Endothelial cell of umbilical vein (primary cell): Measurements from ENCODE around the gene WDR41. TPM values are rescaled to one million over a fixed set of nuclear protein-coding genes. Genes with fewer than 3 reads are reported as not detected.

ENCODE experiments used
- BruUV-seq: library from RNA; stranded (reverse); fragments of 400-500 nt; replicated peaks from 2 replicates; lab custom pipeline; 2021; lab: Mats Ljungman, UMichigan
- CTCF ChIA-PET: fragments of 300-600, 350-600 bp; sonication (Branson Sonifier 250); formaldehyde crosslinking; loops from one replicate; lab custom pipeline; 2021; ENCODE audit warnings: antibody characterized with exemption, inconsistent platforms; lab: Charles Lee
- POLR2A ChIA-PET: fragments of 300-600, 350-600 bp; sonication (Branson Sonifier 250); formaldehyde crosslinking; loops from one replicate; lab custom pipeline; 2021; ENCODE audit warnings: antibody characterized with exemption, inconsistent platforms; lab: Charles Lee
- DNase-seq: peaks from one replicate; pipeline ENCODE4 v3.0.0-alpha.2; 2011; ENCODE audit warnings: low read depth, low spot score
- FAIRE-seq: peaks from 2 replicates; lab custom pipeline; 2011; peaks lifted over from hg19 to GRCh38; lab: Jason Lieb, UNC
- H2AFZ ChIP-seq: 2 replicates; pipeline ENCODE4 v1.6.0; 2012; ENCODE audit warnings: low read depth, low read length, control low read depth, inconsistent platforms
- H3K27ac ChIP-seq: 2 replicates; pipeline ENCODE4 v1.5.1; 2011; ENCODE audit warnings: low read depth, mild to moderate bottlenecking, control low read depth, low read length, moderate library complexity; ENCODE audit not compliant: insufficient read depth
- H3K27me3 ChIP-seq, 2 experiments: 2 replicates each; pipeline versions ENCODE4 v1.6.0 to v1.6.1; 2011; ENCODE audit warnings: low read length in 2 of 2, mixed read lengths in 1 of 2; ENCODE audit not compliant: control insufficient read depth in 2 of 2, insufficient read depth in 2 of 2
- H3K36me3 ChIP-seq, 2 experiments: 2 replicates in 1 of 2; 3 replicates in 1 of 2; pipeline ENCODE4 v1.5.1; 2011; ENCODE audit warnings: low read length in 2 of 2, mild to moderate bottlenecking in 1 of 2, moderate library complexity in 1 of 2; ENCODE audit not compliant: control insufficient read depth in 2 of 2, insufficient read depth in 2 of 2; ENCODE audit errors: extremely low read depth in 1 of 2
- H3K4me1 ChIP-seq: 3 replicates; pipeline ENCODE4 v1.5.1; 2011; ENCODE audit warnings: mild to moderate bottlenecking, low read length; ENCODE audit not compliant: control insufficient read depth, insufficient read depth; ENCODE audit errors: extremely low read depth
- H3K4me2 ChIP-seq: 2 replicates; pipeline ENCODE4 v1.6.1; 2011; ENCODE audit warnings: low read length, control low read depth, mixed read lengths; ENCODE audit not compliant: insufficient read depth
- H3K4me3 ChIP-seq, 3 experiments: fragments of 200-600 bp in 1 of 3; sonication (generic), shearing (Covaris generic) in 1 of 3; replicated peaks in 1 of 3; 2 replicates each; pipeline ENCODE4 v1.5.1; 2011 to 2016; ENCODE audit warnings: control low read depth in 3 of 3, low read length in 3 of 3, mild to moderate bottlenecking in 2 of 3, inconsistent platforms in 1 of 3, low read depth in 1 of 3, moderate library complexity in 1 of 3; ENCODE audit not compliant: insufficient read depth in 1 of 3
- H3K79me2 ChIP-seq: 2 replicates; pipeline ENCODE4 v1.6.0; 2012; ENCODE audit warnings: low read length, inconsistent platforms; ENCODE audit not compliant: control insufficient read depth, insufficient read depth
- H3K9ac ChIP-seq: replicated peaks from 2 replicates; pipeline ENCODE3; 2011; ENCODE audit warnings: low read length, control low read depth; ENCODE audit not compliant: insufficient read depth; ENCODE audit errors: extremely low read depth
- H3K9me1 ChIP-seq: replicated peaks from 3 replicates; pipeline ENCODE4 v1.6.0; 2011; ENCODE audit warnings: mild to moderate bottlenecking, low read length; ENCODE audit not compliant: control insufficient read depth, insufficient read depth; ENCODE audit errors: extremely low read depth
- H3K9me3 ChIP-seq: replicated peaks from 2 replicates; pipeline ENCODE4 v1.5.1; 2012; ENCODE audit warnings: low read length, inconsistent platforms; ENCODE audit not compliant: control insufficient read depth, insufficient read depth
- H4K20me1 ChIP-seq: replicated peaks from 2 replicates; pipeline ENCODE3; 2011; ENCODE audit warnings: mild to moderate bottlenecking, low read length; ENCODE audit not compliant: control insufficient read depth, insufficient read depth; ENCODE audit errors: extremely low read depth
- CTCF ChIP-seq, 2 donors: IDR thresholded peaks; 1 replicate in 1 of 2; 2 replicates in 1 of 2; pipeline ENCODE4 v1.5.1; 2011; ENCODE audit warnings: low read length in 2 of 2, mild to moderate bottlenecking in 2 of 2, moderate library complexity in 2 of 2, control low read depth in 1 of 2, inconsistent platforms in 1 of 2, low read depth in 1 of 2; ENCODE audit not compliant: insufficient read depth in 1 of 2; ENCODE audit errors: extremely low read depth in 1 of 2
- EZH2 ChIP-seq: IDR thresholded peaks from 2 replicates; pipeline ENCODE4 v1.6.1; 2012; ENCODE audit warnings: borderline replicate concordance, low read depth, mild to moderate bottlenecking, moderate library complexity, low read length, inconsistent platforms; ENCODE audit not compliant: severe bottlenecking
- FOS ChIP-seq: IDR thresholded peaks from 2 replicates; pipeline ENCODE4 v1.6.1; 2011; ENCODE audit warnings: mild to moderate bottlenecking, low read length, moderate library complexity, borderline replicate concordance; ENCODE audit not compliant: insufficient read depth
- GATA2 ChIP-seq: IDR thresholded peaks from 2 replicates; pipeline ENCODE4 v1.7.0; 2011; ENCODE audit warnings: low read depth, mild to moderate bottlenecking, moderate library complexity, mixed read lengths, low read length; ENCODE audit not compliant: insufficient read length, insufficient read depth
- JUN ChIP-seq: IDR thresholded peaks from 2 replicates; pipeline ENCODE4 v1.6.1; 2011; ENCODE audit warnings: borderline replicate concordance, low read depth; ENCODE audit not compliant: insufficient read length, insufficient read depth
- MYC ChIP-seq: IDR thresholded peaks from one replicate; pipeline ENCODE4 v1.6.1; 2011; ENCODE audit warnings: mild to moderate bottlenecking, low read depth, low read length
- POLR2A ChIP-seq: IDR thresholded peaks from 2 replicates; pipeline ENCODE4 v1.6.1; 2012; ENCODE audit warnings: low read depth, mild to moderate bottlenecking, control low read depth, low read length
- POLR2AphosphoS5 ChIP-seq: IDR thresholded peaks from 2 replicates; pipeline ENCODE4 v1.6.1; 2012; ENCODE audit warnings: low read depth, mild to moderate bottlenecking, control low read depth, low read length, moderate library complexity; ENCODE audit not compliant: insufficient read depth
- dilution Hi-C: fragments of 300-500 bp; cut with MboI; formaldehyde crosslinking; loops from one replicate; pipeline ENCODE4 v1.15.0; 2019; ENCODE audit warnings: low sequenced_read_pairs; ENCODE audit not compliant: extremely low pct_ligation_motif_present
- intact Hi-C: fragments of 100-400 bp; cut with micrococcal nuclease; formaldehyde crosslinking; loops from one replicate; pipeline ENCODE4 v1.10.0; 2022
- polyA plus RNA-seq, 4 experiments: library from polyadenylated mRNA; depleted of rRNA in 3 of 4; stranded (reverse) in 3 of 4; unstranded in 1 of 4; fragments of >200 nt; gene quantifications; 2 replicates each; pipeline versions ENCODE4 v1.2.1 to v1.2.3, GENCODE V29; 2011 to 2012; ENCODE audit warnings: missing spikeins in 1 of 4
- total RNA-seq: library from RNA; stranded (reverse); gene quantifications from 2 replicates; pipeline ENCODE4 v1.2.3, GENCODE V29; 2021
- TF ChIP-seq, protein P1 (sequence below): IDR thresholded peaks from 2 replicates; pipeline ENCODE4 v1.6.1; 2011; ENCODE audit not compliant: insufficient read depth, insufficient read length

The WDR41 gene
- total and polyA plus RNA-seq, 2 donors (not counting 3 experiments of a cell fraction or from before 2014, with no cell fraction given) = 10.2 to 33.6 TPM

- intact Hi-C loops = no loop called here
- Histone ChIP-seq H4K20me1 (no peaks in the 10 kb centered on the region), H3K9me1 (no peaks in the 10 kb centered on the region), H3K4me3 (no peak overlapping the region), H3K9me3 (no peaks in the 10 kb centered on the region), H3K79me2 (no peaks in the 10 kb centered on the region), H3K36me3 (no peaks in the 10 kb centered on the region), H3K27ac (no peak overlapping the region), H3K9ac (no peak overlapping the region), H3K4me2 (no peak overlapping the region), H2AFZ (no peak overlapping the region), H3K27me3 (peaks cover 0 to 2% of the 10 kb centered on the region in 2 experiments), H3K4me1 (no peaks in the 10 kb centered on the region)
- DNase-seq = no peak
- CTCF ChIA-PET = no interaction called here
- BruUV-seq = no TSS peak
- POLR2A ChIA-PET = no interaction called here
- FAIRE-seq = no peak
- TF ChIP-seq GATA2 = no peak
- TF ChIP-seq FOS = no peak
- no peak for TF ChIP-seq EZH2
- TF ChIP-seq MYC = no peak
- TF ChIP-seq POLR2A = no peak
- TF ChIP-seq, protein P1, sequence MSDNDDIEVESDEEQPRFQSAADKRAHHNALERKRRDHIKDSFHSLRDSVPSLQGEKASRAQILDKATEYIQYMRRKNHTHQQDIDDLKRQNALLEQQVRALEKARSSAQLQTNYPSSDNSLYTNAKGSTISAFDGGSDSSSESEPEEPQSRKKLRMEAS = no peak
- no peak for TF ChIP-seq JUN
- TF ChIP-seq POLR2AphosphoS5 = no peak
- TF ChIP-seq CTCF (IDR thresholded peaks at IDR 0.05; ENCODE audit: extremely low read depth in 1 of 2, insufficient read depth in 1 of 2, low read depth in 1 of 2, low read length in 2 of 2) = no peak
- dilution Hi-C loops = no loop called here
Measured at GRCh38 chr5:77397686-77398292, 94.3 kb downstream of the WDR41 start.
